T47D (cell line): ENCODE results near the gene LUZP4.
"Not testable (repeated sequence)": the region's sequence is repeated elsewhere in the genome, so short reads cannot be mapped to it uniquely, and the experiment has no call there.

Experiments
- DNase-seq, 2 experiments: peaks; one replicate each; pipeline versions ENCODE4 v3.0.0 to v3.0.0-alpha.2; 2011 to 2012; ENCODE audit warnings: low read depth in 1 of 2, low spot score in 1 of 2
- JUND ChIP-seq: IDR thresholded peaks from 2 replicates; pipeline ENCODE4 v1.6.1; 2012; ENCODE audit warnings: low read depth
- in situ Hi-C: cut with HindIII; loops from 2 replicates; pipeline ENCODE4 v1.10.0; 2016; ENCODE audit warnings: low sequenced_read_pairs, low pct_unique_long_range_greater_than_20kb

The LUZP4 gene

DNA sequence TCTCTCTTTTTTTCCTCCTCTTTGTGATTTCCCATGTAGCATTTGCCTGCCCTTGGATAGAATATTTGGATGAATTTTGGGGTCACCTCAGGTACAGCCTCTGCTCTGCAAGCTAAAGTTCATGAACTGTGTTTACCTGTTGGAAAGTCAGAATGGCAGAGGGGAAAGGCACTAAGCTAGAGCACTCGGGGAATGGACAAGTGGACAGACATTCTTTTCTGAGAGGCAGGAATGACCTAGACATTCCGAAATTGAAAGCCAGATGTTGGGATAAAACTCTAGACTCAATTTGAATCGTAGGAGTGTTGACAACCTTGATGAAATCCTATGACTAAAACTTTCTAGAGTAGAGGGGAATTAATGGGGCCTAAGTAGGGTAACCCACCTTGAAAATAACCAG is 56.1 kb downstream of the LUZP4 start:
- no peak for TF ChIP-seq JUND
- no peak for DNase-seq
- in situ Hi-C loops, result no loop called here

DNA sequence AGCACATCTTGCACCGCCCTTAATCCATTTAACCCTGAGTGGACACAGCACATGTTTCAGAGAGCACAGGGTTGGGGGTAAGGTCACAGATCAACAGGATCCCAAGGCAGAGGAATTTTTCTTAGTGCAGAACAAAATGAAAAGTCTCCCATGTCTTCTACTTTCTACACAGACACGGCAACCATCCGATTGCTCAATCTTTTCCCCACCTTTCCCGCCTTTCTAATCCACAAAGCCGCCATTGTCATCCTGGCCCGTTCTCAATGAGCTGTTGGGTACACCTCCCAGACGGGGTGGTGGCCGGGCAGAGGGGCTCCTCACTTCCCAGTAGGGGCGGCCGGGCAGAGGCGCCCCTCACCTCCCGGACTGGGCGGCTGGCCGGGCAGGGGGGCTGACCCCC is 57.2 kb downstream of the LUZP4 start:
- in situ Hi-C loops, DNase-seq: not testable (repeated sequence)

DNA sequence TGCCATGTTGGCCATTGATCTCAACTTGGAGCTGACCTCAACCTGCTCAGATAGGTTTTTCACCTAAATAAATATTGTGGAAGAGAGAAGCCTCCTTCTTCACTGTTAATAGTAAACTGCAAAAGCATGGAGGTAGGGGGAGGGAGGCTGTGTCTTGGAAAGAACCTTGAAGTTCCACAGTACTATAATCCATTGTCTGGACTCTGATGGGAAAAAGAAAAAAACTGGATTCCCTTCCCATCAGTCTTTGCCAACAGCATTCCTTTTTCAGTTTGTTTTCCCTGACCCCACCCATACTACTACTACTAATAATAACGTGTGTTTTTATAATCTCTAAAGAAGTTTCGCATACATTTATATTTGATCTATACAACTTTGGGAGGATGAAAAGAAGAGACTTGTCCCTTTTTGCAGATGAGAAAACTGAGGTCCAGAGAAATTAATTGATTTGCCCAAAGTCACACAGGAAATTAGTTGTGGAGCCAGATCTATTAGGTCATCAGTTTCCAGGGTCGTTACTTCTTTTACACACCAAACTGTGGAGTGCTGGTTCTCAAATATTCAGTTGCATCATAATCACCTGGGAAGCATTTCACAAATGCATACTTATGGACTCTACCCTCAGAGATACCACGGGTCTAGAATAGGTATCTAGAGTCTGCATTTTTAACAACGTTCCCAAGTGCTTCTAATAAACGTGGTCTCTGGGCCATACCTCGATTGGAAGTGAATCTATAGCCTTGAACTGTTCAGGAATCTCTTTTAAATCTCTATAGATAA is 59.1 kb downstream of the LUZP4 start:
- DNase-seq, result no peak
- in situ Hi-C loops, result no loop called here
- no peak for TF ChIP-seq JUND

DNA sequence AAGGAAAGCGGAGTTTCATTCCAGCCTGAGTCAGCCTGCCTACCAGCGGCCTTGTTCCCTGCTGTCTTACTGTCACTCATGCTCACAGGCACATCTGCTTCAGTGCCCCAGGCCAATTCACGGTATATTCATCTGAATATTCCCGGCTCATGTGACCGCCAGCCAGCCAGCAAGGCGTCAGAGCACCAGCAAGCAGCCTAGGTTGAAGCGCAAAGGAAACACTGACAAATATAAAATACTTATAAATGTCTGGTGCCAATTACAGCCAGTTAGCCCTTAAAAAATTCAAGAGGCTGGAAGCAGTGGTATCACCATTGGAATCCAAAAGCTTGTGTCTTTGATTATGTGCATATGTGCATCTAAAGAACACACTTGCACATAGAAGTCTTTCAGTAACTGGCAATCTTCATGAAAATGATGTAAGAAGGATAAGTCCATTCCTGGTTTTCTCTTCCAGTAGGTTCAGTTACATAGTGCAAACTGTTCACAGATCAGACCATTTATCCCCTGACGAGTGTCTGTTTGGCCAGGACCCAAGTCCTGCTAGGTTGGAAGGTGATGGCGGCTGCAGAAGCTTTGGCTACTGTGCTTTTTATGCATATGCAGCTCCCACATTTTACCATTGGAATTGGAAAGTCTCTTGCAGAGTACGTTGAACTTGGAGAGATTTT is 61.3 kb downstream of the LUZP4 start:
- no peak for TF ChIP-seq JUND
- in situ Hi-C loops, result no loop called here
- DNase-seq, result no peak

DNA sequence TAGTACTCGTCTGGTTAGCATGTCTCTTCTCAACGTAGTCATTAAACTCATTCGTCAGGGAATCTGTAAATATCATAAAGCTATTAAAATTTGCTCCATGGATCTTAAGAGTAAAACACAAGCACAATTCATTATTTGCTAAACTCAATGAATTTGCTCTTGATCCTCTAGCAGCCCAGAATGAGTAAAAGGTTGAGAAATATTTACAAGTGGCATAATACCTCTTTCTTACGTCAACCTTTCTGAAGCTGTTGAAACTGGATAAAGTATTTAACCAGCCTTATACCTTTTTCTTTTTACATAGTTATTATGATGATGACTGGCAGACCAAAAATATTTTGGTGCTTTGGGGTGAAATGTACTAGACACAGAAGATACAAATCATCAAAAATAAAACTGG is 66.9 kb downstream of the LUZP4 start:
- in situ Hi-C loops, result no loop called here

More for the DNA sequence above, 66.9 kb downstream of the LUZP4 start:
- no peak for TF ChIP-seq JUND
- no peak for DNase-seq
